PFSK-1 (cell line): ENCODE data around the gene AAMDC.

Experiments used
- FOXP2 ChIP-seq: optimal IDR thresholded peaks from 2 replicates; pipeline ENCODE3; 2011; ENCODE audit warnings: borderline replicate concordance, control low read depth, inconsistent platforms; ENCODE audit not compliant: insufficient read depth; ENCODE audit errors: extremely low read length, extremely low read depth
- POLR2AphosphoS5 ChIP-seq: IDR thresholded peaks from 2 replicates; pipeline ENCODE4 v1.6.1; 2012; ENCODE audit warnings: low read depth, mild to moderate bottlenecking, control low read depth, low read length, moderate library complexity
- SIN3A ChIP-seq: IDR thresholded peaks from 2 replicates; pipeline ENCODE4 v1.6.1; 2012; ENCODE audit warnings: mild to moderate bottlenecking, low read length, moderate library complexity, borderline replicate concordance; ENCODE audit not compliant: insufficient read depth
- TAF1 ChIP-seq: IDR thresholded peaks from 2 replicates; pipeline ENCODE4 v1.6.1; 2012; ENCODE audit warnings: low read length, control low read depth, borderline replicate concordance; ENCODE audit not compliant: insufficient read depth
- TF ChIP-seq, protein P1 (sequence below), 2 experiments: IDR thresholded peaks; 2 replicates each; pipeline versions ENCODE4 v1.6.1 to v1.8.0; 2011 to 2012; ENCODE audit warnings: low read depth in 2 of 2, low read length in 2 of 2, control low read depth in 1 of 2, inconsistent platforms in 1 of 2, mild to moderate bottlenecking in 1 of 2, moderate library complexity in 1 of 2; ENCODE audit not compliant: insufficient read depth in 1 of 2

AAMDC gene

DNA sequence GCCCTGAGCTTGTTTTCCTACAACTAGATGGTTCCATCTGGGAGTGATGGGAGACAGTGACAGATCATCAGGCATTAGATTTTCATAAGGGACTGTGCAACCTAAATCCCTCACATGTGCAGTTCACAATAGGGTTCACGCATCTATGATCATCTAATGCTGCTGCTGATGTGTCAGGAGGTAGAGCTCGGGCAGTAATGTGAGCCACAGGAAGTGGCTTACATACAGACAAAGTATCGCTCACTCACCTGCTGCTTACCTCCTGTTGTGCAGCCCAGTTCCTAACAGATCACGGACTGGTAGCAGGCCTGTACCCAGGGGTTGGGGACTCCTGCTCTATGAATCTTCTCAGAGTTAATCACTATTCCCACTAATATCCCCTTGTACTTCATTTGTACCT lies 12.4 kb downstream of the AAMDC start:
- no peak for TF ChIP-seq FOXP2
- TF ChIP-seq TAF1: no peak
- TF ChIP-seq SIN3A: no peak
- TF ChIP-seq, protein P1, sequence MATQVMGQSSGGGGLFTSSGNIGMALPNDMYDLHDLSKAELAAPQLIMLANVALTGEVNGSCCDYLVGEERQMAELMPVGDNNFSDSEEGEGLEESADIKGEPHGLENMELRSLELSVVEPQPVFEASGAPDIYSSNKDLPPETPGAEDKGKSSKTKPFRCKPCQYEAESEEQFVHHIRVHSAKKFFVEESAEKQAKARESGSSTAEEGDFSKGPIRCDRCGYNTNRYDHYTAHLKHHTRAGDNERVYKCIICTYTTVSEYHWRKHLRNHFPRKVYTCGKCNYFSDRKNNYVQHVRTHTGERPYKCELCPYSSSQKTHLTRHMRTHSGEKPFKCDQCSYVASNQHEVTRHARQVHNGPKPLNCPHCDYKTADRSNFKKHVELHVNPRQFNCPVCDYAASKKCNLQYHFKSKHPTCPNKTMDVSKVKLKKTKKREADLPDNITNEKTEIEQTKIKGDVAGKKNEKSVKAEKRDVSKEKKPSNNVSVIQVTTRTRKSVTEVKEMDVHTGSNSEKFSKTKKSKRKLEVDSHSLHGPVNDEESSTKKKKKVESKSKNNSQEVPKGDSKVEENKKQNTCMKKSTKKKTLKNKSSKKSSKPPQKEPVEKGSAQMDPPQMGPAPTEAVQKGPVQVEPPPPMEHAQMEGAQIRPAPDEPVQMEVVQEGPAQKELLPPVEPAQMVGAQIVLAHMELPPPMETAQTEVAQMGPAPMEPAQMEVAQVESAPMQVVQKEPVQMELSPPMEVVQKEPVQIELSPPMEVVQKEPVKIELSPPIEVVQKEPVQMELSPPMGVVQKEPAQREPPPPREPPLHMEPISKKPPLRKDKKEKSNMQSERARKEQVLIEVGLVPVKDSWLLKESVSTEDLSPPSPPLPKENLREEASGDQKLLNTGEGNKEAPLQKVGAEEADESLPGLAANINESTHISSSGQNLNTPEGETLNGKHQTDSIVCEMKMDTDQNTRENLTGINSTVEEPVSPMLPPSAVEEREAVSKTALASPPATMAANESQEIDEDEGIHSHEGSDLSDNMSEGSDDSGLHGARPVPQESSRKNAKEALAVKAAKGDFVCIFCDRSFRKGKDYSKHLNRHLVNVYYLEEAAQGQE (IDR thresholded peaks at IDR 0.05; ENCODE audit: insufficient read depth in 1 of 2, low read depth in 2 of 2, low read length in 2 of 2): no peak
- TF ChIP-seq POLR2AphosphoS5: no peak

DNA sequence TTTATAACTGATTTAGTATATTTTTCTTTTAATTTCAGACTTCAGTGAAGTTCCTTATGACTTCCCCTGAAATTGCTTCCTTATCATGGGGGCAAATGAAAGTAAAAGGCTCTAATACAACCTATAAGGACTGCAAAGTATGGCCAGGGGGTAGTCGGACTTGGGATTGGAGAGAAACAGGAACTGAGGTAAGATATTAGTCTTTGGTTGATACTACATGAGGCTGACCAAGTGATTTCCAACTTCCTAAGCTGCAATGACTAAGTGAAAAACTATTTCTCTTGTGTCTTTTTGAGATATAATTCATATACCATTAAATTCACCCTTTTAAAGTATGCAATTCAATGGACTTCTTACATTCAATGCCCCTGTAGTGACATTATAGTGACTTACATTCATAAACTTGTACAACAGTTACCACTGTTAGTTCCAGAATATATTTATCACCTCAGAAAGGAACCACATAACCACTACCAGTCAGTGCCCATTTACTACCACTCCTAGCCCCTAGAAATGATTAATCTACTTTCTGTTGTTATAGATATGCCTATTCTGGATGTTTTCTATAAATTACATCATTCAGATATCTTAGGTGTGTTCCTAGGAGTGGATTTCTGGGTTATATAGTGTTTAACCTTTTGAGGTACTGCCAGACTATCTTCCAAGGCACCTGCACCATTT lies 21.6 kb downstream of the AAMDC start:
- no peak for TF ChIP-seq TAF1
- TF ChIP-seq, protein P1 (IDR thresholded peaks at IDR 0.05; ENCODE audit: insufficient read depth in 1 of 2, low read depth in 2 of 2, low read length in 2 of 2): no peak
- TF ChIP-seq FOXP2: no peak
- no peak for TF ChIP-seq SIN3A
- TF ChIP-seq POLR2AphosphoS5: no peak

DNA sequence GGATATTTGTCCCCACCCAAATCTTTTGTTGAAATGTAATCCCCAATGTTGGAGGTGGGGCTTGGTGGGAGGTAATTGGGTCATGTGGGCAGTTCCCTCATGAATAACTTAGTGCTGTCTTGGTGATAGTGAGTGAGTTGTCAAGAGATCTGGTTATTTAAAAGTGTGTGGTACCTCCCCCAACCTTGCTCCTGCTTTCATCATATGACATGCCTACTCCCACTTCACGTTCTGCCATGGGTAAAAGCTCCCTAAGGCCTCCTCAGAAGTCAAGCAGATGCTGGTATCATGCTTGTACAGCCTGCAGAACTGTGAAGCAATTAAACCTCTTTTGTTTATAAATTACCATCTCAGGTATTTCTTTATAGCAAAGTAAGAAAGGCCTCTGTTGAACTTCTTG lies 30.6 kb downstream of the AAMDC start:
- TF ChIP-seq FOXP2 (no peak), POLR2AphosphoS5 (no peak), TAF1 (no peak), SIN3A (no peak)
- TF ChIP-seq, protein P1 (IDR thresholded peaks at IDR 0.05; ENCODE audit: insufficient read depth in 1 of 2, low read depth in 2 of 2, low read length in 2 of 2): no peak

DNA sequence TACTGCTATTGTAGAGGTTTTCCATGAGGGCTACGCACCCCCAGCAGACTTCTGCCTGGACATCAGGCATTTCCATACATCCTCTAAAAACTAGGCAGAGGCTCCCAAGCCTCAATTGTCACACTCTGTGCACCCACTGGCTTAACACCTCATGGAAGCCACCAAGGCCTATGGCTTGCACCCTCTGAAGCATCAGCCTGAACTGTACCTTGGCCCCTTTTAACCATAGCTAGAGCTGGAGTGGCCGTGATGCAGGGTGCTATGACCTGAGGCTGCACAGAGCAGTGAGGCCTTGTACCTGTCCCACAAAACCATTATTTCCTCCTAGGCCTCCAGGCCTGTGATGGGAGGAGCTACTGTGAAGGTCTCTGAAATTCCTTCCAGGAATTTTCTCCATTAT lies 33.9 kb downstream of the AAMDC start:
- TF ChIP-seq, protein P1 (IDR thresholded peaks at IDR 0.05; ENCODE audit: insufficient read depth in 1 of 2, low read depth in 2 of 2, low read length in 2 of 2): no peak
- TF ChIP-seq FOXP2: no peak
- no peak for TF ChIP-seq TAF1
- TF ChIP-seq POLR2AphosphoS5: no peak
- TF ChIP-seq SIN3A: no peak
